NCI-H2171 (cell line): ENCODE measurements around the gene UBXN10.

ENCODE experiments used
- DNase-seq: peaks from one replicate; lab custom pipeline; 2025; lab: John Stamatoyannopoulos, UW

UBXN10 gene

GRCh38 chr1:20185834-20186782, at the start of gene UBXN10, which contains the start of gene PLA2G2C:
Gene UBXN10, plus strand, starts transcription at chr1:20186096. Its CDS starts 4,466 bp downstream, at chr1:20190562.
Gene PLA2G2C, minus strand, starts transcription at chr1:20186518. Its CDS starts 9,155 bp downstream, at chr1:20177363.
- DNase-seq, result no peak

- DNase-seq, result no peak
These were observed 49.6 kb upstream of the UBXN10 start for GRCh38 chr1:20136249-20136648.

- no peak for DNase-seq
These were observed 48.8 kb upstream of the UBXN10 start for GRCh38 chr1:20137055-20137454.

- DNase-seq, result no peak
These were observed 48.3 kb upstream of the UBXN10 start for GRCh38 chr1:20137604-20138003.

GRCh38 chr1:20138346-20138745, 47.5 kb upstream of the UBXN10 start:
- DNase-seq, result no peak

- DNase-seq, result no peak
These were observed 46.8 kb upstream of the UBXN10 start, which contains the start of gene PLA2G2F for GRCh38 chr1:20138961-20139550. Gene PLA2G2F, plus strand, starts transcription at chr1:20139323. Its CDS starts 105 bp downstream, at chr1:20139428.

- DNase-seq, result no peak
These were observed 45.9 kb upstream of the UBXN10 start for GRCh38 chr1:20139776-20140612.

- no peak for DNase-seq
These were observed 44.9 kb upstream of the UBXN10 start for GRCh38 chr1:20141001-20141400.

- no peak for DNase-seq
These were observed 44.4 kb upstream of the UBXN10 start for GRCh38 chr1:20141466-20141865.

GRCh38 chr1:20142001-20142710, 43.7 kb upstream of the UBXN10 start:
- DNase-seq, result no peak

GRCh38 chr1:20143318-20143717, 42.6 kb upstream of the UBXN10 start:
- DNase-seq, result no peak

- DNase-seq, result no peak
These were observed 41.9 kb upstream of the UBXN10 start for GRCh38 chr1:20143734-20144565.

- DNase-seq, result no peak
These were observed 37.9 kb upstream of the UBXN10 start for GRCh38 chr1:20147846-20148570.

GRCh38 chr1:20148571-20149500, 37.1 kb upstream of the UBXN10 start:
- DNase-seq, result no peak

GRCh38 chr1:20149601-20150325, 36.1 kb upstream of the UBXN10 start:
- no peak for DNase-seq

GRCh38 chr1:20150326-20150705, 35.6 kb upstream of the UBXN10 start:
- no peak for DNase-seq

- DNase-seq, result no peak
These were observed 34.9 kb upstream of the UBXN10 start for GRCh38 chr1:20150969-20151368.
